ENCODE measurements around the gene GAK. TPM values are rescaled to one million over a fixed set of nuclear protein-coding genes. Genes with fewer than 3 reads are reported as not detected.

GAK gene
- total and polyA plus RNA-seq, 2 of the 13 experiments (the other 11 are each of a cell fraction or from before 2014, with no cell fraction given) = 17.5 to 44.3 TPM

GRCh38 chr4:874971-875817 lies 56.9 kb downstream of the GAK start (continued):
- TF ChIP-seq CEBPZ (IDR thresholded peaks at IDR 0.05; ENCODE audit: low read length) (no peak), TOPORS (CRISPR knock-in tag; IDR thresholded peaks at IDR 0.05) (no peak), ZNF354B (CRISPR knock-in tag; IDR thresholded peaks at IDR 0.05) (no peak), RXRA (CRISPR knock-in tag; IDR thresholded peaks at IDR 0.05) (no peak), MXD4 (CRISPR knock-in tag; IDR thresholded peaks at IDR 0.05) (no peak), SP5 (CRISPR knock-in tag; IDR thresholded peaks at IDR 0.05; ENCODE audit: borderline replicate concordance, low read depth) (peak; percentile 25; the same call in 1 of the 2 replicates), KAT8 (CRISPR knock-in tag; IDR thresholded peaks at IDR 0.05) (no peak), ZMYM2 (CRISPR knock-in tag; IDR thresholded peaks at IDR 0.05) (no peak), ATAD3A (CRISPR knock-in tag; IDR thresholded peaks at IDR 0.05) (no peak), ZSCAN31 (CRISPR knock-in tag; IDR thresholded peaks at IDR 0.05; ENCODE audit: low read depth) (no peak), ZNF639 (CRISPR knock-in tag; conservative IDR thresholded peaks at IDR 0.05) (no peak), YEATS4 (CRISPR knock-in tag; IDR thresholded peaks at IDR 0.05; ENCODE audit: borderline replicate concordance) (peak; percentile 70; the same call in 1 of the 2 replicates), HNRNPL (IDR thresholded peaks at IDR 0.05; ENCODE audit: low read depth, low read length) (no peak), KDM5A (IDR thresholded peaks at IDR 0.05; ENCODE audit: borderline replicate concordance, low read length) (no peak), ZNF670 (CRISPR knock-in tag; IDR thresholded peaks at IDR 0.05; ENCODE audit: borderline replicate concordance) (no peak), TEAD2 (CRISPR knock-in tag; IDR thresholded peaks at IDR 0.05) (no peak), JARID2 (CRISPR knock-in tag; IDR thresholded peaks at IDR 0.05; ENCODE audit: insufficient replicate concordance) (no peak), SRSF1 (optimal IDR thresholded peaks at IDR 0.05; ENCODE audit: low read depth, low read length) (no peak), POLR2AphosphoS5 (IDR thresholded peaks at IDR 0.05; ENCODE audit: low read depth, low read length) (no peak), ZNF816 (CRISPR knock-in tag; IDR thresholded peaks at IDR 0.05; ENCODE audit: borderline replicate concordance) (no peak), DPF2 (CRISPR knock-in tag; IDR thresholded peaks at IDR 0.05; ENCODE audit: borderline replicate concordance, low read depth) (0 out of 2 replicates have a peak, but pooled peaks have one; percentile 15), FOXK2 (IDR thresholded peaks at IDR 0.05) (no peak), NR2C2 (CRISPR knock-in tag; IDR thresholded peaks at IDR 0.05; ENCODE audit: borderline replicate concordance) (no peak), ZNF674 (CRISPR knock-in tag; IDR thresholded peaks at IDR 0.05; ENCODE audit: low read depth) (no peak), ZNF253 (CRISPR knock-in tag; IDR thresholded peaks at IDR 0.05; ENCODE audit: borderline replicate concordance) (no peak), ZSCAN25 (CRISPR knock-in tag; IDR thresholded peaks at IDR 0.05) (peak; percentile 93), MBD4 (IDR thresholded peaks at IDR 0.05; ENCODE audit: borderline replicate concordance, low read length) (no peak), MEIS2 (CRISPR knock-in tag; IDR thresholded peaks at IDR 0.05) (no peak), PAF1 (CRISPR knock-in tag; IDR thresholded peaks at IDR 0.05) (no peak)
